Measurements from ENCODE around the gene MUSK.
"Not testable (repeated sequence)": the region's sequence is repeated elsewhere in the genome, so short reads cannot be mapped to it uniquely, and the experiment has no call there.

MUSK gene

DNA sequence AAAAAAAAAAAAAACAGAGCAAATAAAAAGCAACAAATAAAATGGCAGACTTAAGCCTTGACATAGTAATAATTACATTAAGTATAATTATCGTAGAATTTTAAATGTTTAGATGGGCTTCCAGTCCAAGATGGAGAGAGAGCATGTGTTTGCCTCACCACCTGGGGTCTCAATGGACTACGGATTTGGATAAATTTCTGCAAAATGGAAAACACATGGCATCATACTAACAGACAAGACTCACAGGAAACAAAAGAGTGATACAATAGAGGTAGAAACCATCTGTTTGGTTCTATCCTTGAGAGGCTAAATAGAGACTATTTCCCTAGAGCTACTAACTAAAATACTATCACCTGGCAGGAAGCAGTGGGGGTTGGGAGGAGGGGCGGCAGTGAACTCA, 144.3 kb downstream of the MUSK start:
- H3K4me3 ChIP-seq (replicated peaks; ENCODE audit: low read depth, low read length): no peak overlapping the region
- TF ChIP-seq, protein P1, sequence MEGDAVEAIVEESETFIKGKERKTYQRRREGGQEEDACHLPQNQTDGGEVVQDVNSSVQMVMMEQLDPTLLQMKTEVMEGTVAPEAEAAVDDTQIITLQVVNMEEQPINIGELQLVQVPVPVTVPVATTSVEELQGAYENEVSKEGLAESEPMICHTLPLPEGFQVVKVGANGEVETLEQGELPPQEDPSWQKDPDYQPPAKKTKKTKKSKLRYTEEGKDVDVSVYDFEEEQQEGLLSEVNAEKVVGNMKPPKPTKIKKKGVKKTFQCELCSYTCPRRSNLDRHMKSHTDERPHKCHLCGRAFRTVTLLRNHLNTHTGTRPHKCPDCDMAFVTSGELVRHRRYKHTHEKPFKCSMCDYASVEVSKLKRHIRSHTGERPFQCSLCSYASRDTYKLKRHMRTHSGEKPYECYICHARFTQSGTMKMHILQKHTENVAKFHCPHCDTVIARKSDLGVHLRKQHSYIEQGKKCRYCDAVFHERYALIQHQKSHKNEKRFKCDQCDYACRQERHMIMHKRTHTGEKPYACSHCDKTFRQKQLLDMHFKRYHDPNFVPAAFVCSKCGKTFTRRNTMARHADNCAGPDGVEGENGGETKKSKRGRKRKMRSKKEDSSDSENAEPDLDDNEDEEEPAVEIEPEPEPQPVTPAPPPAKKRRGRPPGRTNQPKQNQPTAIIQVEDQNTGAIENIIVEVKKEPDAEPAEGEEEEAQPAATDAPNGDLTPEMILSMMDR (IDR thresholded peaks at IDR 0.05; ENCODE audit: low read length, missing control alignments): no peak
- DNase-seq (ENCODE audit: low read depth): no peak

DNA sequence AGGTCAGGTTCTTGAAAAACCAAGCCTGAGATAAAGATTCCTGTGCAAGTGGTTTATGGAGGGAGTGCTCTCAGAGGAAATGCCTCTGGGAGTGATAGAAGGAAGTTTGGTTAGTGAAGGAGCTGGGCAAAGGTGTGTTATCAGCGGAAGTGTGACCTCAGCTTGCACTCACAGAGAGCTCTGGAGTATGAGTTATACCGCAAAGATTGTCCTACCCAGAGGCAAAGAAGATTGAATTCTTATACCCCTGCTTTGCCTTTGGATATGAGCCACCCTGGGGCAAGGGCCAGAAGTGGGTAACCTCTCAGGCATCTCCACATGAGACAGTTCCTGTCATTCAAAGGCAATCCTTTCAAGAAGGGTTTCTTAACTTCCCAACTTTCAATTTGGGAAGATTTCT, 145.6 kb downstream of the MUSK start:
- no peak for DNase-seq (ENCODE audit: low read depth)
- no peak overlapping the region for H3K4me3 ChIP-seq (replicated peaks; ENCODE audit: low read depth, low read length)
- TF ChIP-seq, protein P1 (IDR thresholded peaks at IDR 0.05; ENCODE audit: low read length, missing control alignments): no peak

DNA sequence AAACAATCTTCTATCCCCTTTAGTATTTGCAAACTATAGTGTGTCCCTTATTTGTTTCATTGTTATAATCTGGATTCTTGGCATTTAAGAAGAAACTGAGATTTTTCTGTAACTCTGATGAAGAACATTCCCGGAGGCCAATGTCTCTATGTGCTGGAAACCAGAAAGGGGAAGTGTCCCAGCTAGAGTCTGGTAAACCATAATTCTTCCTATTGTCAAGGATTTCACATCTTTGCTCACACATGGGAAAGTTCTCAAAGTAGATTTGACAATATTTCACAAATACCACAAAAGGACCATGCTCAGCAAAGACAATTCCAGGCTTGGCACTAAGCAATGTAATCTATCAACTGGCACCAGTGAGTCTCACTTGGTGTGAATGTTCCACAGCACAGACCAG, 146.8 kb downstream of the MUSK start:
- TF ChIP-seq, protein P1 (IDR thresholded peaks at IDR 0.05; ENCODE audit: low read length, missing control alignments): no peak
- DNase-seq (ENCODE audit: low read depth): no peak

DNA sequence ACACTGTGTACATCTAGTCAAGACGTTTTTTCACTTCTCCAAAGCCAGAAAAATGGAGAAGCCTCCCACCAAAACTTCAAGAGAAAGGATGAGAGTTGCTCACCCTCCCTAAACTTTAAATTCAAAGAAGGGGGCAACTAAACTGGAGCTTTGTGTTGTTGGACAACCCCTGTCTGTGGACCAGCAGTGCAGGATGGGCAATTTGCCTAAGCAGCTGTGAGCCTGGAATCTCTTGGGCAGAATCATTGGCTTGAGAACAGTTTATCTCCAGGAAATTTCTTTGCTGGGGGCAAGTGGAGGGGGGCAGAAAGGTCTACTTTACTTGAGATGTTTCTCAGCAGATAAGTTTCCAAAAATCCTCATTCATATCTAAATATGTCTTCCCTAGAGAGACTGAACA, 151.8 kb downstream of the MUSK start:
- DNase-seq (ENCODE audit: low read depth): no peak
- H3K4me3 ChIP-seq (replicated peaks; ENCODE audit: low read depth, low read length): no peak overlapping the region
- TF ChIP-seq, protein P1 (IDR thresholded peaks at IDR 0.05; ENCODE audit: low read length, missing control alignments): no peak

More for the DNA sequence above, 146.8 kb downstream of the MUSK start:
- no peak overlapping the region for H3K4me3 ChIP-seq (replicated peaks; ENCODE audit: low read depth, low read length)

DNA sequence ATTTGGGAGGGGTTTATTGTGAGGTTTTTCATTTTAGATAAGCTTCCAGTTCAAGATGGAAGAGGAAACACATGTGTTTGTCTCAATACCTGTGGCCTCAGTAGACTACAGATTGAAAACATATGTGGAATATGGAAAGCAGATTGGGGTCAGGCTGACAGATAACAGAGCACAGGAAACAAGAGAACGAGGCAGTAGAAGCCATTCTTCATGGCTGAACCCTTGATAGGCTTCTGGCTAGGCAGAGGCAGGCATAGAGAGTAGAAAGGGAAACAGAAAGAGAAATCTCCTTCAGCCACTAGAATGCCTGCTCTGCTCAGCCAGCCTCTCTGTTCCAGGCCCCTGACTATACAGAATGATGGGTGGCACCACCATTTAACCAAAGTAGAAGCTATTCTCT, 152.5 kb downstream of the MUSK start:
- no peak overlapping the region for H3K4me3 ChIP-seq (replicated peaks; ENCODE audit: low read depth, low read length)
- TF ChIP-seq, protein P1 (IDR thresholded peaks at IDR 0.05; ENCODE audit: low read length, missing control alignments): no peak
- no peak for DNase-seq (ENCODE audit: low read depth)

DNA sequence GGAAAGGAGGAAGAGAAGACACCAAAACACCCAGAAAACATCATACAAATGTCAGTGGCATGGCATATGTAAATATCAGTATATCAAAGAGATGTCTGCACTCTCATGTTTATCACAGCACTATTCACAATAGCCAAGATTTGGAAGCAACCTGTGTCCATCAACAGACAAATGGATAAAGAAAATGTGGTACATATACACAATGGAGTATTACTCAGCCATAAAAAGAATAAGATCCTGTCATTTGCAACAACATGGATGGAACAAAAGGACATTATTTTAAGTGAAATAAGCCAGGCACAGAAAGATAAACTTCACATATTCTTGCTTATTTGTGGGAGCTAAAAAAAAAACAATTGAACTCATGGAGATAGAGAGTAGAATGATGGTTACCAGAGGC, 156.5 kb downstream of the MUSK start:
- DNase-seq (ENCODE audit: low read depth); H3K4me3 ChIP-seq (replicated peaks; ENCODE audit: low read depth, low read length): not testable (repeated sequence)

DNA sequence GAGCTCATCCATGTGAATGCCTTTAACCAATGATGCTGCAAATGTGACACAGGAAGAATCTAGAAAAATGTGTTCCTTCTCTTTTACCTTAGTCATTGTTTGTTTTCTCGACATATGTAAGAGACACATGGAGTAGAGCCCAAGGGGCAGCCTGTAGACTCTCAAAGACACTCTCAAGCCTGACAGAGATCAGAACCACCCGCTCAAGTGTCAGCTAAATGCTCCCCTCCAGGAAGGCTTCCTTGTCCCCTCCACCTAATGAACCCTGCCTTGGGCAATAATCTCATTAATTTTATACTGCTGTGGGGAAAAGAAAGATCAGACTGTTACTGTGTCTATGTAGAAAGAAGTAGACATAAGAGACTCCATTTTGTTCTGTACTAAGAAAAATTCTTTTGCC, 157.4 kb downstream of the MUSK start:
- DNase-seq (ENCODE audit: low read depth): no peak
- TF ChIP-seq, protein P1 (IDR thresholded peaks at IDR 0.05; ENCODE audit: low read length, missing control alignments): no peak

DNA sequence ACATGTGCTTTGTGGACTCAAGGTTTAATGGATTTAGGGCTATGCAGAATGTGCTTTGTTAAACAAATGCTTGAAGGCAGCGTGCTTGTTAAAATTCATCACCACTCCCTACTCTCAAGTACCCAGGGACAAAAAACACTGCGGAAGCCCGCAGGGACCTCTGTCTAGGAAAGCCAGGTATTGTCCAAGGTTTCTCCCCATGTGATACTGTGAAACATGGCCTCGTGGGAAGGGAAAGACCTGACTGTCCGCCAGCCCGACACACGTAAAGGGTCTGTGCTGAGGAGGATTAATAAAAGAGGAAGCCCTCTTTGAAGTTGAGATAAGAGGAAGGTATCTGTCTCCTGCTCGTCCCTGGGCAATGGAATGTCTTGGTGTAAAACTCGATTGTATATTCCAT, 157.8 kb downstream of the MUSK start:
- DNase-seq (ENCODE audit: low read depth); H3K4me3 ChIP-seq (replicated peaks; ENCODE audit: low read depth, low read length): not testable (repeated sequence)

More for the DNA sequence above, 157.4 kb downstream of the MUSK start:
- H3K4me3 ChIP-seq (replicated peaks; ENCODE audit: low read depth, low read length): no peak overlapping the region

All from fibroblast of pulmonary artery (primary cell).